ENCODE data around the gene DUSP12. TPM values are rescaled to one million over a fixed set of nuclear protein-coding genes. Genes with fewer than 3 reads are reported as not detected.
"Not testable (repeated sequence)": the region's sequence is repeated elsewhere in the genome, so short reads cannot be mapped to it uniquely, and the experiment has no call there.

DUSP12 gene
- total RNA-seq, 1 donor, result 26.3 TPM

DNA sequence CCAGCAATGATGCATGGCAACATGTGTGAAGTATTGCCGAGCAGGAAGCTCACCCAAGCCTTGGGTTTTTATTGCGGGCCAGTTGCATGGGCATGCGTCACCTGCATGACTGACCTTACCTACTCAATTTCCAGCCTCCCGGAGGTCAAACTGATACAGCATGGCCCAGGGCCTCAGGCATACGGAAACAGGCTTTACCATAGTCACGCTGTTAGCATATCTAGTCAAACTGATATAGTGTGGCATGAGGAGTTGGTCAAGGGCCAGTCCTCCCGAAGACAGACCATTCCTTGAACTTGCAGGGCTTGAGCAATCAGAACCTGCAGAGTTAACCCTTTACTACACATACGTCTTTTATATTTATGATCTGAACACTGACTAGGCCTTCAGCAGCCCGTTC is 6.4 kb upstream of the DUSP12 start:
- TF ChIP-seq, protein P1, sequence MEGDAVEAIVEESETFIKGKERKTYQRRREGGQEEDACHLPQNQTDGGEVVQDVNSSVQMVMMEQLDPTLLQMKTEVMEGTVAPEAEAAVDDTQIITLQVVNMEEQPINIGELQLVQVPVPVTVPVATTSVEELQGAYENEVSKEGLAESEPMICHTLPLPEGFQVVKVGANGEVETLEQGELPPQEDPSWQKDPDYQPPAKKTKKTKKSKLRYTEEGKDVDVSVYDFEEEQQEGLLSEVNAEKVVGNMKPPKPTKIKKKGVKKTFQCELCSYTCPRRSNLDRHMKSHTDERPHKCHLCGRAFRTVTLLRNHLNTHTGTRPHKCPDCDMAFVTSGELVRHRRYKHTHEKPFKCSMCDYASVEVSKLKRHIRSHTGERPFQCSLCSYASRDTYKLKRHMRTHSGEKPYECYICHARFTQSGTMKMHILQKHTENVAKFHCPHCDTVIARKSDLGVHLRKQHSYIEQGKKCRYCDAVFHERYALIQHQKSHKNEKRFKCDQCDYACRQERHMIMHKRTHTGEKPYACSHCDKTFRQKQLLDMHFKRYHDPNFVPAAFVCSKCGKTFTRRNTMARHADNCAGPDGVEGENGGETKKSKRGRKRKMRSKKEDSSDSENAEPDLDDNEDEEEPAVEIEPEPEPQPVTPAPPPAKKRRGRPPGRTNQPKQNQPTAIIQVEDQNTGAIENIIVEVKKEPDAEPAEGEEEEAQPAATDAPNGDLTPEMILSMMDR (IDR thresholded peaks at IDR 0.05; ENCODE audit: insufficient read depth, low read depth, low read length), result no peak
- H3K4me3 ChIP-seq (ENCODE audit: low read depth, low read length), result no peak overlapping the region
- no peak for DNase-seq (ENCODE audit: low read depth)

DNA sequence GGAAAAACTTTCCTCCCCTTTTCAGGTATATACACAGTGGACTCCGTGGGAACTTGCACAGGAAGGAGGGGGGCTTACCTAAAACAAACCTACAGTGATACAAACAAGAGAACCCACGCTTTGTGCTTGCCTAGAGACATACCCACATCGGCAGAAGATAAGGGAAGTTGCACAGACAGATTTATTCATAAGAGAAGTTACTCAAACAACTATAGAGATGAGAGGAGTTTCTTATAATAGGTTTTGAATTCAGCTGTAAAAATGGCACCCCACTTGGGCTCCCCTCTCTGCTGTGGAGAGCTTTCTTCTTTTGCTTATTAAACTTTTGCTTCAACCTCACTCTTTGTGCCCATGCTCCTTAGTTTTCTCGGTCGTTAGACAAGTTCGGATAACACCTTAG is 1.8 kb upstream of the DUSP12 start:
- no peak for DNase-seq (ENCODE audit: low read depth)
- no peak overlapping the region for H3K4me3 ChIP-seq (ENCODE audit: low read depth, low read length)
- TF ChIP-seq, protein P1 (IDR thresholded peaks at IDR 0.05; ENCODE audit: insufficient read depth, low read depth, low read length), result no peak

DNA sequence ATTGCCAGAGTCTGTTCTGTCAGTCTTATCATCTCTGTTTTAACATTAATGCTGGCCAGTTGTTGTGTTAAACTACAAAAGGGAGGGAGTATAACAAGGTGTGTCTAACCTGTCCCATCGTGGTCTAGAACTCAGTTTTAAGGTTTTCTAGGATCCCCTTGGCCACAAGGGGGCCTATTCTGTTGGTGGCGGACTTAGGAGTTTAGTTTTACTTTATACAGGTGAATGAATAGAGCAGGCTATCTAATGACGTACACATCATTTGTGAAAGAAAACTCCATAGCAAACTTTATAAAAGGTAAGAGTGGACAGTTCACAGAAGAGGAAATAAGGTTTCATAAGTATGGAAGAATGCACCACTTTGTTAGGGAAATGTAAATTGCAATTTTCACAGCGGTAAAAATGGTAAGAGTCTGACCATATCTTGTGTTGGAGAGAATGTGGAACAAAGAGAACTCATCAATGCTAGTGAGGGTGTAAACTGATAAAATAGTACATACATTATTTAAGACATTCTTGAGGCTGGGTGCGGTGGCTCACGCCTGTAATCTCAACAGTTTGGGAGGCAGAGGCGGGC is 14.0 kb downstream of the DUSP12 start:
- no peak overlapping the region for H3K4me3 ChIP-seq (ENCODE audit: low read depth, low read length)
- TF ChIP-seq, protein P1 (IDR thresholded peaks at IDR 0.05; ENCODE audit: insufficient read depth, low read depth, low read length), result peak; percentile 71
- peak; percentile 30 for DNase-seq (ENCODE audit: low read depth)

DNA sequence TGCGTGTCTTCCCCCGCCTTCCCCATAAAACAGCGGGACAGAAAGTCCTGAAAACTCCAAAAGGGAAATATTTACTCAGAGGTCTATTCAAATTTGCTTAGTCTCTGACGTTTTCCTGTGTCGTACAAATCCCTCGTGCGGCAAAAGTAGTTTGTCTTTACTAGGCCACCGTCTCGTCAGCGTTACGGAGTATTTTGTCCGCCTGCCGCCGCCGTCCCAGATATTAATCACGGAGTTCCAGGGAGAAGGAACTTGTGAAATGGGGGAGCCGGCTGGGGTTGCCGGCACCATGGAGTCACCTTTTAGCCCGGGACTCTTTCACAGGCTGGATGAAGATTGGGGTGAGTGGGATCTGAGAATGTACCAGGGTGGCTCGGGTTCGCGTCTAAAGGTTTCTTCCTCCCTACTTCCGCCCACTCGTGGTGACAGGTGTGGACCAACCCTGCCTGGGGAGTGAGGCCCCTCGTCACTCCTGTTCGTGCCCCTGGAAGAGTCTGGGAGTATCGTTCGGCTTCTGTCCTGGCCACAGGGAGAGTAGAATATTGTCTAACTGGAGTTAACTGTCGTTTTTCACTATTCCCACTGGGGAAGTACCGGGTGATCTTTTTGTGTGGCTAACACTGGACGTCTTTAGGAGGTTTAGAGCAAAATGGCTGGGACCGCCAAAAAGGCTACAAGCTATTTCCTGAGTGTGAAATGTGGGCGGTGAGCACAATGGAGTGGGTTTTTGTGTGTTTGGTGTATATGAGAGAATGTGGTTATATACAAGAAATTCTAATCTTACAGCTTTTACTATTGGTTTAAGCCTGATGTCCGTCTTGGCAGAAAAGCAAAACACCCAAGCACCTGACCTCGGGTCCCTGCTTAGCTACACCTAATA is 16.8 kb downstream of the DUSP12 start, which contains the start of gene ATF6:
TSS of gene ATF6 (plus strand) at position 219 of the 880 bp plus-strand sequence. CDS start at position 260, 41 bp downstream.
- peak; percentile 97 for DNase-seq (ENCODE audit: low read depth)
- peak within 1 kb of the TSS; percentile 97 for H3K4me3 ChIP-seq (ENCODE audit: low read depth, low read length)
- TF ChIP-seq, protein P1 (IDR thresholded peaks at IDR 0.05; ENCODE audit: insufficient read depth, low read depth, low read length), result no peak

DNA sequence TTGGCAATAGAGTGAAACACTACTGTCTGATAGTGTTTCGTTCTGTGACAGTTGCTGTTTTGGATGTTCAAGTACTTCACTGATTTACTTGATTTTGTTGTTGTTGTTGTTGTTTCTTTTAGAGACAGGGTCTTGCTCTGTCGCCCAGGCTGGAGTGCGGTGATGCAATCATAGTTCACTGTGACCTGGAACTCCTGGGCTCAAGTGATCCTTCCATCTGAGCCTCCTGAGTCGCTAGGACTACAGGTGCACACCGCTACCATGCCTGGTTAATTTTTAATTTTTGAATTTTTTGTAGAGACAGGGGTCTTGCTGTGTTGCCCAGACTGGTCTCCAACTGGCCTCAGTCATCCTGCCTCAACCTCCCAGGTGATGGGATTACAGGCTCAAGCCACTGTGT is 18.9 kb downstream of the DUSP12 start:
- TF ChIP-seq, protein P1 (IDR thresholded peaks at IDR 0.05; ENCODE audit: insufficient read depth, low read depth, low read length), result no peak
- H3K4me3 ChIP-seq (ENCODE audit: low read depth, low read length), result no peak overlapping the region
- no peak for DNase-seq (ENCODE audit: low read depth)

DNA sequence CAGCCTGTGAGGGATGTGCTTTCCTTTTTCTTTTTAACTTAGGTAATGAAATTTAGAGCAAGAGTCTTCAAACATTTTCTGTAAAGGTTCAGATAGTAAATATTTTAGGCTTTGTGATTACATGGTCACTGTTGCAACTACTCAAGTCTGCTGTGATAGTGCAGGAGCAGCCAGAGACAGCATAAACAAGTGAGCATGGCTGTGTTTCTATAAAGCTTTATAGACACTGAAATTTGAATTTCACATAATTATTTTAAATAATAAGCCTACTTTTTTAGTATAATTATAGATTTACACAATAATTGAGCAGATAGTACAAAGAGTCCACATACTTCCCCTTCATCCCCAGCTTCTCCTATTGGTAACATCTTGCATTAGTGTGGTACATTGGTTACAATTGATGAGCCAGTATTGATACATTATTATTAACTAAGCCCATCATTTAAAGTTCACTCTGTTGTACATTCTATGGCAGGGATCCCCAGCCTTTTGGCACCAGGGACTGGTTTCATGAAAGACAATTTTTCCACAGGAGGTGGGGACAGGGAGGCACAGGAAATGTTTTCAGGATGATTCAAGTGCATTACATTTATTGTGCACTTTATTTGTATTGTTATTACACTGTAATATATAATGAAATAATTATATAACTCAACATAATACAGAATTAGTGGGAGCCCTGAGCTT is 19.5 kb downstream of the DUSP12 start:
- TF ChIP-seq, protein P1 (IDR thresholded peaks at IDR 0.05; ENCODE audit: insufficient read depth, low read depth, low read length), result no peak
- H3K4me3 ChIP-seq (ENCODE audit: low read depth, low read length), result no peak overlapping the region
- DNase-seq (ENCODE audit: low read depth), result no peak

DNA sequence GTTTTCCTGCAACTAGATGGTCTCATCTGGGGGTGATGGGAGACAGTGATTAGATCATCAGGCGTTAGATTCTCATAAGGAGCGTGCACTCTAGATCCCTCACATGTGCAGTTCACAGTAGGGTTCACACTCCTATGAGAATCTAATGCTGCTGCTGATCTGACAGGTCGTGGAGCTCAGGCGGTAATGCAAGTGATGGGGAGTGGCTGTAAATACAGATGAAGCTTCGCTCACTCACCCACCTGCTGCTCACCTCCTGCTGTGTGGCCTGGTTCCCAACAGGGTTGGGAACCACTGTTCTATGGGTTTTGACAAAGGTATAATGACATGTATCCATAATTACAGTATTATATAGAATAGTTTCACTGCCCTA is 20.1 kb downstream of the DUSP12 start:
- H3K4me3 ChIP-seq (ENCODE audit: low read depth, low read length); DNase-seq (ENCODE audit: low read depth): not testable (repeated sequence)
